SKM-1 (cell line): Measurements from ENCODE around the gene TECR.
"Not testable (repeated sequence)": the region's sequence is repeated elsewhere in the genome, so short reads cannot be mapped to it uniquely, and the experiment has no call there.

Source experiments
- DNase-seq: peaks from one replicate; lab custom pipeline; 2025; ENCODE audit not compliant: unreplicated experiment; lab: John Stamatoyannopoulos, UW

TECR gene

DNA sequence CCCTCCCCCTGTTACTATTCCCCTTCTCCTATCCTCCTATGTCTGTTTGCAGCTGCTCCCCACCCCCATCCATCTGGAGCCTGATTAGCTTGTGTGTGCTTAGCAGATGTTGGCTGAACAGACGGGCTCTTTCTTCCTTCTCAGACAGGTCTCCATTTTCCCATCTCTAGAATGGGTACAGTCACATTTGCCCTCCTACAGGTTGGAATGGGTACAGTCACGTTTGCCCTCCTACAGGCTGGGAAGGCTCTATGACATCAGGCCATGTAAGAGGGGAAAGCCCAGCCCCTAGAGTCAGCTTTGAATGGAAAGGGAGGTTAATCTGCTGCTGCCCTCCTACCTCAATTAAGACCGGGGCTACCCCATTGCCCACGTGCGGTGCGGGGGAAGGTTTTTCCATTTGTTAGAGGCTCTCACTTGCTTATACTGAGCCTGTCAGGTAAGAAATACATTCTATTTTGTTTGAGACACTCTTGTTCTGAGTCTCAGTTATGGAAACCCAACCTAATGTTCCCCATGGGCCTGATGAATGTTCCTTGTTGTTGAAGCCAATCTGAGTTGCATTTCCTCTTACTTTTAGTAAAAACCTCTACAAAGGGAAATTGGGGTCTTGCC, 51.3 kb downstream of the TECR start:
- no peak for DNase-seq

DNA sequence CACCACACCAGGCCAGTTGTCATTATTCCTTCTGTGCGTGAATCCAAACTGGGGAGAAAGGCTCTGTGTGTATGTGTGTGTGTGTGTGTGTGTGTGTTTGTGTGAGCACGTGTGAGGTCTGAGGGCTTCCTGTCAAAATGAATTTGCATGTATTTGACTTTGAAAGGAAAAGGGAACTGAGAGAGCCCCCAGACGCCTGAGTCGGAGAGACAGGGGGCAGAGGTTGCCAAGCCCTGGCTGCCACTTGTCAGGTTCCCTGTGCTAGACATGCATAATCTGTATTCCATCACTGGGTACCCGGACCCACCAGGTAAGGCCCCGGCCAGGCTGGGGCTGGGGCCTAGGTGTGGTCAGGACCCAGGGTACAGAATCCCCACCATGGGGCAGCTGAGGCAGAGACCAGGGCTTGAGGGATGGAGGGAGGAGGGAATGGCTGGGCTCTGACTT, 53.5 kb downstream of the TECR start, which contains the start of gene CLEC17A:
TSS of gene CLEC17A (plus strand) at position 191 of the 447 bp plus-strand sequence. CDS start at position 268, 77 bp downstream.
- no peak for DNase-seq

DNA sequence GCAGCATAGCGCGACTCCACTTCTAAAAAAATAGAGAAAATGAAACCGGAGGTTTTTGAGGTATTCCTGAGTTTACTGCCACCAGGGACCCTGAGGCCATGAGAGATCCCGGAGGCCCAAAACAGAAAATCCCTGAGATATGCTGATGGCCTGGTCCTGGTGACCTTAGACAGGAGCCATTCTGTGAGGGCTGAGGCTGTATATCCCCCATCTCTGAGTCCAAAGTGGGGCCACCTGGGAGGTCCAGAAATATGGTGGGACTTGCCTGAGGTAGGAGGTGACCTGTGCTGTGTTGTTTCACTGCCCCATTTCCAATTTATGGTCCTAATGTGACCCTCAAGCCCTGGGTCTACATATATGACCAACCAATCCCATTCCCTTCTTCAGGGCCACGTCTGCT, 55.0 kb downstream of the TECR start:
- DNase-seq = not testable (repeated sequence)

GRCh38 chr19:14585187-14585586, 55.8 kb downstream of the TECR start:
- not testable (repeated sequence) for DNase-seq

- not testable (repeated sequence) for DNase-seq
These were observed 60.0 kb downstream of the TECR start for GRCh38 chr19:14589433-14589832.

DNA sequence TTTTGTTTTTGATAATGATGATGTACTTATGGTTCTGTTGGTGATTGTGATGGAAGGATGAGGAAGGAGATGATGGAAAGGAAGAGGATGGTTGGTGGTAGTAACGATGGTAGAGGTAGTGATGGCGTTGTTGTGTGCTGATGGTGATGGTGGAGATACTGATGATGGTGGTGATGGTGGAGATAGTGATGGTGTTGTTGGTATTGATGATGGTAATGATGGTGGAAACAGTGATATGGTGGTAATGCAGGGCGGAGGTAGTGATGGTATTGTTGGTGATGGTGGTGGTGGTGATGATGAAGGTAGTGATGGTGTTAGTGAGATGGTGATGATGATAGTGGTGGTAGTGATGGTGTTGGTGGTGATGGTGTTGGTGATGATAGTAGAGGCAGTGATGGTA, 66.2 kb downstream of the TECR start:
- DNase-seq = no peak

- no peak for DNase-seq
These were observed 70.3 kb downstream of the TECR start for GRCh38 chr19:14599548-14600147.

DNA sequence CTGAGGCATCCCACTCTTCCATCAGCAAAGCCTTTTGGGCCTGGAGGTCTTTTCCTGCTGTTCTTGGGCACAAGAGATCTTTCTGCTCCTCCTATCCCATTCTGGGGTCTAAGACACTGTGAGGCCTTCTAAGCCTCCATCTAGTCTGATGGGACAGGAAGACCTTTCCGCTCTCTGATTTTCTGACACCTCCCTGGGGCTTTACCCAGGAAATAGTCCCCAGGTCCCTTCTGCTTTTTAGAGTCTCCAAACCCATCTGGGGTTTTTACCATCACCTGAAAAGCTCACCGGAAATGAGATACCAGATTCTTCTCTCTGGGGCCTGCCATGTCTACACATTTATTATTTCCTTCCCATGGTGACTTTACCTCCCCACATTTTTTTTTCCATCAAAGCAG, 74.6 kb downstream of the TECR start:
- DNase-seq = no peak

GRCh38 chr19:14606627-14607026, 77.2 kb downstream of the TECR start:
- DNase-seq = no peak

DNA sequence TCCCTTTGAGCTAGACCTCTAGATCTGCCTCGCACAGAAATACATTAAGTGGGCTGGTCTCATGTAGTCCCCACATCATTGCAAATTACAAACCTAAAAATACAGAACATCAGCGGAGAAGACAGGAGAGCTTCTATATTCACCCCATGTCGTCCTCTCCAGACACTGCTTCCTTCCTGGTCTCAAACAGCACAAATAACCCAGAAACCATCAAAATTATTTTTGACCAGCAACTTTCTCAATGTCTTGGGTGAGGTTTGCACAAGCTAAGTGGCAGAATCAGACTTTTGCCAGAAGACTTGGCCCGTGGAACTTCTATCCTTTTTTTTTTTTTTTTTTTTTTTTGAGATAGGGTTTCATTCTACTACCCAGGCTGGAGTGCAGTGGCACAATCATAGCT, 81.7 kb downstream of the TECR start:
- DNase-seq = peak; percentile 42

- not testable (repeated sequence) for DNase-seq
These were observed 82.8 kb downstream of the TECR start for GRCh38 chr19:14612242-14612641.

GRCh38 chr19:14612657-14613056, 83.3 kb downstream of the TECR start:
- DNase-seq = no peak

- DNase-seq = not testable (repeated sequence)
These were observed 84.2 kb downstream of the TECR start for GRCh38 chr19:14613399-14614098.

- DNase-seq = peak; percentile 93
These were observed 84.7 kb downstream of the TECR start for GRCh38 chr19:14614099-14614412.
